GM12878 (cell line): ENCODE measurements around the gene SPAG7. TPM values are rescaled to one million over a fixed set of nuclear protein-coding genes. Genes with fewer than 3 reads are reported as not detected.

Experiments
- ATAC-seq: fragments of 200-7000 bp; cut with Tn5 transposase; 3 replicates; pipeline ENCODE4 v1.9.1; 2020; ENCODE audit warnings: mild to moderate bottlenecking, moderate library complexity
- BruUV-seq: library from RNA; stranded (reverse); fragments of 400-500 nt; replicated peaks from 2 replicates; lab custom pipeline; 2021; lab: Mats Ljungman, UMichigan
- CTCF ChIA-PET: fragments of 300-600 bp; sonication (Branson Sonifier 250); formaldehyde crosslinking; extraction: SDS; loops from one replicate; lab custom pipeline; 2021; ENCODE audit warnings: inconsistent platforms; lab: Yijun Ruan, JAX
- POLR2A ChIA-PET: fragments of 350-600 bp; formaldehyde crosslinking; extraction: SDS; loops from one replicate; lab custom pipeline; 2021; ENCODE audit warnings: inconsistent platforms; lab: Charles Lee
- RAD21 ChIA-PET: fragments of 300-600 bp; sonication (Branson Sonifier 250); formaldehyde crosslinking; loops from one replicate; lab custom pipeline; 2023; ENCODE audit warnings: antibody characterized with exemption; ENCODE audit not compliant: unreplicated experiment; lab: Charles Lee
- SMC1A ChIA-PET: fragments of 300-600 bp; sonication (Branson Sonifier 250); formaldehyde crosslinking; loops from one replicate; lab custom pipeline; 2023; ENCODE audit not compliant: unreplicated experiment, uncharacterized antibody; lab: Charles Lee
- DNase-seq: peaks from one replicate; pipeline ENCODE4 v3.0.0-alpha.2; 2011; ENCODE audit warnings: low read depth, low spot score
- FAIRE-seq: peaks from 3 replicates; lab custom pipeline; 2011; peaks lifted over from hg19 to GRCh38; lab: Jason Lieb, UNC
- H2AFZ ChIP-seq: 2 replicates; pipeline ENCODE4 v1.6.0; 2011; ENCODE audit warnings: low read depth, low read length, control low read depth; ENCODE audit not compliant: control insufficient read depth
- H3K27ac ChIP-seq: 2 replicates; pipeline ENCODE4 v1.5.1; 2011; ENCODE audit warnings: control low read depth; ENCODE audit not compliant: control insufficient read depth, insufficient read depth
- H3K27me3 ChIP-seq, 2 experiments: replicated peaks in 1 of 2; 2 replicates each; pipeline versions ENCODE4 v1.6.0 to v1.6.1; 2011; ENCODE audit warnings: low read length in 1 of 2; ENCODE audit not compliant: control insufficient read depth in 2 of 2, insufficient read depth in 2 of 2
- H3K36me3 ChIP-seq, 2 experiments: 2 replicates each; pipeline ENCODE4 v1.5.1; 2011; ENCODE audit warnings: low read length in 1 of 2; ENCODE audit not compliant: control insufficient read depth in 2 of 2, insufficient read depth in 2 of 2
- H3K4me1 ChIP-seq: 2 replicates; pipeline ENCODE4 v1.6.1; 2011; ENCODE audit warnings: mild to moderate bottlenecking, low read length, moderate library complexity, mixed read lengths; ENCODE audit not compliant: control insufficient read depth, insufficient read depth
- H3K4me2 ChIP-seq: 2 replicates; pipeline ENCODE4 v1.6.0; 2011; ENCODE audit warnings: control low read depth; ENCODE audit not compliant: control insufficient read depth, insufficient read depth
- H3K4me3 ChIP-seq: fragments of 200-600 bp; sonication (generic); 2 replicates; pipeline ENCODE4 v1.5.1; 2016
- H3K79me2 ChIP-seq: 2 replicates; pipeline ENCODE4 v1.6.0; 2011; ENCODE audit warnings: low read length; ENCODE audit not compliant: control insufficient read depth, insufficient read depth
- H3K9ac ChIP-seq: 2 replicates; pipeline ENCODE4 v1.8.0; 2011; ENCODE audit warnings: low read length, control low read depth, mixed read lengths; ENCODE audit not compliant: control insufficient read depth, insufficient read depth
- H3K9me3 ChIP-seq: replicated peaks from 3 replicates; pipeline ENCODE4 v1.5.1; 2011; ENCODE audit warnings: mild to moderate bottlenecking, low read length; ENCODE audit not compliant: control insufficient read depth, insufficient read depth
- H4K20me1 ChIP-seq: 2 replicates; pipeline ENCODE4 v1.6.0; 2011; ENCODE audit not compliant: control insufficient read depth, insufficient read depth
- BMI1 ChIP-seq: fragments of 450-650 bp; IDR thresholded peaks from 2 replicates; pipeline ENCODE4 v1.6.1; 2016; ENCODE audit warnings: mild to moderate bottlenecking, moderate library complexity, borderline replicate concordance
- IKZF2 ChIP-seq, 2 experiments: fragments of 450-650 bp; IDR thresholded peaks; 2 replicates each; pipeline ENCODE4 v1.6.1; 2017; ENCODE audit warnings: mild to moderate bottlenecking in 2 of 2, moderate library complexity in 2 of 2
- KLF5 ChIP-seq: fragments of 450-650 bp; IDR thresholded peaks from 2 replicates; pipeline ENCODE4 v1.6.1; 2014; ENCODE audit warnings: mild to moderate bottlenecking; ENCODE audit not compliant: partially characterized antibody
- LARP7 ChIP-seq: fragments of 450-650 bp; IDR thresholded peaks from 2 replicates; pipeline ENCODE4 v1.6.1; 2017; ENCODE audit warnings: mild to moderate bottlenecking
- MTA2 ChIP-seq: fragments of 450-650 bp; IDR thresholded peaks from 2 replicates; pipeline ENCODE4 v1.6.1; 2016; ENCODE audit warnings: low read depth, mild to moderate bottlenecking, moderate library complexity
- NKRF ChIP-seq: fragments of 450-650 bp; conservative IDR thresholded peaks from 2 replicates; pipeline ENCODE4 v1.6.1; 2017; ENCODE audit warnings: mild to moderate bottlenecking, moderate library complexity
- POLR2A ChIP-seq: IDR thresholded peaks from 2 replicates; pipeline ENCODE4 v1.6.1; 2011; ENCODE audit warnings: low read depth, mild to moderate bottlenecking, low read length
- POLR2AphosphoS5 ChIP-seq: IDR thresholded peaks from 2 replicates; pipeline ENCODE4 v1.6.1; 2011; ENCODE audit warnings: mild to moderate bottlenecking, low read length, inconsistent platforms
- RAD21 ChIP-seq: IDR thresholded peaks from 2 replicates; pipeline ENCODE4 v1.6.1; 2011; ENCODE audit warnings: mild to moderate bottlenecking, low read depth, low read length, moderate library complexity; ENCODE audit not compliant: insufficient read depth
- RB1 ChIP-seq: fragments of 450-650 bp; formaldehyde crosslinking; IDR thresholded peaks from 2 replicates; pipeline ENCODE4 v1.6.1; 2017; ENCODE audit warnings: mild to moderate bottlenecking, borderline replicate concordance
- SMAD5 ChIP-seq: IDR thresholded peaks from 2 replicates; pipeline ENCODE4 v1.6.1; 2016; ENCODE audit warnings: antibody characterized with exemption, low read depth
- SP1 ChIP-seq: IDR thresholded peaks from one replicate; pipeline ENCODE4 v1.6.1; 2011; ENCODE audit warnings: low read depth, low read length
- YY1 ChIP-seq: IDR thresholded peaks from 2 replicates; pipeline ENCODE4 v1.6.1; 2011; ENCODE audit warnings: low read depth, mild to moderate bottlenecking, low read length
- WGBS: methylation state at CpG from one replicate; pipeline ENCODE4 v1.1.6; 2016; ENCODE audit warnings: low lambda C conversion rate; ENCODE audit not compliant: insufficient replicate concordance, insufficient coverage; ENCODE audit errors: missing lambda C conversion rate; 5-methylcytosine and 5-hydroxymethylcytosine counted together
- in situ Hi-C: fragments of 300-500 bp; cut with MboI; formaldehyde crosslinking; loops from 9 replicates; pipeline ENCODE4 v1.14.3; 2018; ENCODE audit warnings: mixed read lengths
- intact Hi-C: fragments of 100-400 bp; cut with micrococcal nuclease; formaldehyde crosslinking; loops from one replicate; pipeline ENCODE4 v1.14.2; 2022; ENCODE audit not compliant: unreplicated experiment
- polyA plus RNA-seq, 11 experiments: library from polyadenylated mRNA; depleted of rRNA in 4 of 11; unstranded in 6 of 11; stranded (reverse) in 5 of 11; fragments of >200 nt; fragmentation: Nextera tagmentation in 4 of 11; fragmentation: Illumina TruSeq in 1 of 11; extraction: Ambion mirVana in 4 of 11; extraction: Trizol in 1 of 11; gene quantifications; 1 replicate in 1 of 11; 2 replicates in 10 of 11; pipeline versions ENCODE4 v1.2.1 to v1.2.3, GENCODE V29; 2011 to 2016; ENCODE audit warnings: inconsistent platforms in 2 of 11, missing spikeins in 2 of 11, low read depth in 1 of 11
- total RNA-seq, 4 experiments: library from RNA; depleted of rRNA in 3 of 4; stranded (reverse); fragments of >200 nt in 3 of 4; fragmentation: Illumina TruSeq in 1 of 4; extraction: Trizol in 1 of 4; gene quantifications; 2 replicates each; pipeline versions ENCODE4 v1.2.1 to v1.2.3, GENCODE V29; 2013 to 2021

Gene SPAG7
- total and polyA plus RNA-seq, 10 of the 15 experiments (the other 5 are each of a cell fraction or from before 2014, with no cell fraction given): 7.9 to 146 (median 88.7) TPM

- TF ChIP-seq NKRF: peak; percentile 20; the same call in 1 of the 2 replicates
Measured at GRCh38 chr17:4987767-4988567, 20.4 kb upstream of the SPAG7 start (continued).

- intact Hi-C loops: no loop called here
- BruUV-seq: TSS peak; percentile 63
- in situ Hi-C loops: no loop called here
- H3K4me3 ChIP-seq: peak within 1 kb of the TSS; percentile 74
- POLR2A ChIA-PET: interaction anchor here (1.1 to 2.3 kb wide), 8 partner anchors 11 to 78 kb away, joined by 3 to 22 read pairs (median 4); partner anchors contain the start of genes INCA1, KIF1C, RNF167 and SLC25A11
- H3K9me3 ChIP-seq: no peaks in the 10 kb centered on the region
- H3K79me2 ChIP-seq: peaks cover 25% of the 10 kb centered on the region
- WGBS: under 1% methylated on average over 69 of the region's 78 CpGs
- CTCF ChIA-PET: interaction anchor here (0.6 to 2.5 kb wide), 18 partner anchors 10 to 78 kb away, joined by 3 to 19 read pairs (median 4); partner anchors contain the start of gene SPAG7
- H3K9ac ChIP-seq: peak within 1 kb of the TSS; percentile 96
- no peaks in the 10 kb centered on the region for H3K27me3 ChIP-seq
- SMC1A ChIA-PET: interaction anchor here (0.8 to 2.8 kb wide), 8 partner anchors 10 to 75 kb away, joined by 3 to 13 read pairs (median 6); partner anchors contain the start of genes INCA1, KIF1C, RNF167 and SLC25A11
- peaks cover 19% of the 10 kb centered on the region for H3K4me1 ChIP-seq
- no peaks in the 10 kb centered on the region for H4K20me1 ChIP-seq
- peaks cover 0 to 4% of the 10 kb centered on the region in 2 experiments; a peak in 1 of 4 replicates for H3K36me3 ChIP-seq
- H3K4me2 ChIP-seq: peak within 1 kb of the TSS; percentile 99
- ATAC-seq: peak; percentile 92
- no peak for FAIRE-seq
- DNase-seq: no peak
- RAD21 ChIA-PET: interaction anchor here (0.6 to 3.7 kb wide), 12 partner anchors 11 to 251 kb away, joined by 3 to 15 read pairs (median 4); partner anchors contain the start of genes INCA1, KIF1C and SPAG7
- H3K27ac ChIP-seq: peak within 1 kb of the TSS; percentile 90
- peak within 1 kb of the TSS; percentile 90 for H2AFZ ChIP-seq
- 0 out of 4 replicates have a peak, but pooled peaks have one; percentile 9 to 14 for TF ChIP-seq IKZF2 (IDR thresholded peaks at IDR 0.05)
- 0 out of 2 replicates have a peak, but pooled peaks have one; percentile 65 for TF ChIP-seq SMAD5
- TF ChIP-seq SP1: peak; percentile 22
- no peak for TF ChIP-seq BMI1
- peak; percentile 65 for TF ChIP-seq LARP7
- 0 out of 2 replicates have a peak, but pooled peaks have one; percentile 43 for TF ChIP-seq POLR2AphosphoS5
- peak; percentile 89 for TF ChIP-seq POLR2A
- peak; percentile 71 for TF ChIP-seq NKRF
- TF ChIP-seq RAD21: peak; percentile 33
- no peak for TF ChIP-seq MTA2
- peak; percentile 88; the same call in 1 of the 2 replicates for TF ChIP-seq RB1
- TF ChIP-seq YY1: peak; percentile 94
- TF ChIP-seq KLF5: peak; percentile 48
Measured at GRCh38 chr17:4986951-4987766, 19.5 kb upstream of the SPAG7 start, which contains the start of gene CAMTA2. TSS of gene CAMTA2 (minus strand) at chr17:4987675. CDS start at chr17:4986222, 1,453 bp downstream.
